Sigmoid colon (tissue), 4 donors: Measurements from ENCODE around the gene PSG7.
"Not testable (repeated sequence)": the region's sequence is repeated elsewhere in the genome, so short reads cannot be mapped to it uniquely, and the experiment has no call there.

Experiments
- CTCF ChIP-seq, 4 experiments: fragments of 450-650 bp in 3 of 4; fragments of 200-600 bp in 1 of 4; IDR thresholded peaks; one replicate each; pipeline ENCODE4 v1.5.1; 2016 to 2019; ENCODE audit warnings: antibody characterized with exemption in 4 of 4, mild to moderate bottlenecking in 3 of 4, moderate library complexity in 2 of 4
- POLR2A ChIP-seq, 2 donors: fragments of 450-650 bp; IDR thresholded peaks; one replicate each; pipeline ENCODE4 v1.6.1; 2016; ENCODE audit warnings: antibody characterized with exemption in 2 of 2, mild to moderate bottlenecking in 2 of 2, moderate library complexity in 2 of 2
- POLR2AphosphoS5 ChIP-seq, 4 donors: sonication (generic); formaldehyde crosslinking; IDR thresholded peaks; one replicate each; pipeline ENCODE4 v1.6.1; 2017; ENCODE audit warnings: antibody characterized with exemption in 4 of 4

- TF ChIP-seq CTCF, POLR2A, POLR2AphosphoS5 (IDR thresholded peaks at IDR 0.05): not testable (repeated sequence)
Measured at GRCh38 chr19:42937107-42937506, at the start of gene PSG7.
